SK-N-SH treated with all-trans-retinoic acid at 6 μM for 48 hours (cell line): Measurements from ENCODE around the gene GINS1.

Experiments used
- ARNTL ChIP-seq: fragments of 450-650 bp; formaldehyde crosslinking; IDR thresholded peaks from 2 replicates; pipeline ENCODE4 v1.5.0; 2020; ENCODE audit warnings: low read depth, mild to moderate bottlenecking, moderate library complexity, borderline replicate concordance
- CSDC2 ChIP-seq: fragments of 250-450 bp; sonication (Bioruptor Pico); IDR thresholded peaks from 2 replicates; pipeline ENCODE4 v1.5.0; 2020; ENCODE audit warnings: mild to moderate bottlenecking, moderate library complexity
- GLIS3 ChIP-seq: fragments of 250-450 bp; sonication (Bioruptor Pico); IDR thresholded peaks from 2 replicates; pipeline ENCODE4 v1.5.0; 2020; ENCODE audit warnings: mild to moderate bottlenecking, moderate library complexity
- ISL1 ChIP-seq: fragments of 250-450 bp; sonication (Bioruptor Pico); IDR thresholded peaks from 2 replicates; pipeline ENCODE4 v2.1.2; 2022; ENCODE audit warnings: mild to moderate bottlenecking, moderate library complexity
- RARB ChIP-seq: fragments of 250-450 bp; sonication (Bioruptor Pico); IDR thresholded peaks from 2 replicates; pipeline ENCODE4 v1.8.0; 2021; ENCODE audit warnings: mild to moderate bottlenecking, moderate library complexity
- ZFP30 ChIP-seq: fragments of 450-650 bp; formaldehyde crosslinking; IDR thresholded peaks from 2 replicates; pipeline ENCODE4 v1.5.0; 2022; ENCODE audit warnings: mild to moderate bottlenecking, moderate library complexity
- TF ChIP-seq, protein P1 (sequence below): fragments of 250-450 bp; sonication (Bioruptor Pico); IDR thresholded peaks from 2 replicates; pipeline ENCODE4 v1.5.1; 2020; ENCODE audit warnings: low read depth, mild to moderate bottlenecking, moderate library complexity
- TF ChIP-seq, protein P2 (sequence below): fragments of 250-450 bp; sonication (Bioruptor Pico); IDR thresholded peaks from 2 replicates; pipeline ENCODE4 v1.5.1; 2021; ENCODE audit warnings: mild to moderate bottlenecking, moderate library complexity

DNA sequence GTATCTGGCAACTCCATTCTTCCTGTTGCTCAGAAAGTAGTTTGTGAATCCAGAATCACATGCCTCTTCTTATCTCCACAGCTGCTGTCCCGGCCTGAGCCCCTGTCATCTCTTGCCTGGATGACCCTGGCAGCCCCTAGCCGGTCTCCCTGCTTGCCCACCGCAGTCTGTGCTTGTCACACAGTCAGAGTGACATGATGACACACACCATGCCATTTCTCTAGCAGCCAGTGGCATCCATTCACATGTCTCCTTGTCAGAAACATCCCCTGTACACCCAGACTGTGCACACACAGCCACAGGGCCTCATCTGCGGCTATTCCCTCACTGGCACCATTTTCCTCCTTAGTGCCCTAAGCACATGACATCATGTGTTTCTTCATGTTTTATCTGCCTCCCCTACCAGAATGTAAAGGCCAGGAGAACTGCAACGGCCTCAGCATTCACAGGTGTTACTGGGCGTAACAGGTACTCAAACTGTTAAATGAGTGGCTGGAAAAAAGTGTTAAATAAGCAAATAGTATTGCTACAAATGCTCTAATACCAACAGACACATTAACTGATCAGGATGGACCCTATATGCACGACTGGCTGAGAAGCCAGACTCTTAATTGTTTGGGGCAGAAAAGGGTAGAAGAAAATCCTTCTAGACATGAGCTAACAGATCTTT lies 26.4 kb upstream of the GINS1 start:
- no peak for TF ChIP-seq ARNTL (CRISPR knock-in tag)
- TF ChIP-seq RARB, result no peak
- no peak for TF ChIP-seq CSDC2 (CRISPR knock-in tag)
- no peak for TF ChIP-seq ISL1 (CRISPR knock-in tag)
- TF ChIP-seq, protein P1, sequence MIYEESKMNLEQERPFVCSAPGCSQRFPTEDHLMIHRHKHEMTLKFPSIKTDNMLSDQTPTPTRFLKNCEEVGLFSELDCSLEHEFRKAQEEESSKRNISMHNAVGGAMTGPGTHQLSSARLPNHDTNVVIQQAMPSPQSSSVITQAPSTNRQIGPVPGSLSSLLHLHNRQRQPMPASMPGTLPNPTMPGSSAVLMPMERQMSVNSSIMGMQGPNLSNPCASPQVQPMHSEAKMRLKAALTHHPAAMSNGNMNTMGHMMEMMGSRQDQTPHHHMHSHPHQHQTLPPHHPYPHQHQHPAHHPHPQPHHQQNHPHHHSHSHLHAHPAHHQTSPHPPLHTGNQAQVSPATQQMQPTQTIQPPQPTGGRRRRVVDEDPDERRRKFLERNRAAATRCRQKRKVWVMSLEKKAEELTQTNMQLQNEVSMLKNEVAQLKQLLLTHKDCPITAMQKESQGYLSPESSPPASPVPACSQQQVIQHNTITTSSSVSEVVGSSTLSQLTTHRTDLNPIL (CRISPR knock-in tag), result no peak
- TF ChIP-seq ZFP30 (CRISPR knock-in tag), result no peak
- TF ChIP-seq GLIS3, result no peak
- TF ChIP-seq, protein P2, sequence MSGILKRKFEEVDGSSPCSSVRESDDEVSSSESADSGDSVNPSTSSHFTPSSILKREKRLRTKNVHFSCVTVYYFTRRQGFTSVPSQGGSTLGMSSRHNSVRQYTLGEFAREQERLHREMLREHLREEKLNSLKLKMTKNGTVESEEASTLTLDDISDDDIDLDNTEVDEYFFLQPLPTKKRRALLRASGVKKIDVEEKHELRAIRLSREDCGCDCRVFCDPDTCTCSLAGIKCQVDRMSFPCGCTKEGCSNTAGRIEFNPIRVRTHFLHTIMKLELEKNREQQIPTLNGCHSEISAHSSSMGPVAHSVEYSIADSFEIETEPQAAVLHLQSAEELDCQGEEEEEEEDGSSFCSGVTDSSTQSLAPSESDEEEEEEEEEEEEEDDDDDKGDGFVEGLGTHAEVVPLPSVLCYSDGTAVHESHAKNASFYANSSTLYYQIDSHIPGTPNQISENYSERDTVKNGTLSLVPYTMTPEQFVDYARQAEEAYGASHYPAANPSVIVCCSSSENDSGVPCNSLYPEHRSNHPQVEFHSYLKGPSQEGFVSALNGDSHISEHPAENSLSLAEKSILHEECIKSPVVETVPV (CRISPR knock-in tag), result no peak
